ENCODE measurements around the gene SLC2A13.
A peak's percentile ranks its signal among the peaks of the same experiment; 100 is the strongest.
"Not testable (repeated sequence)": the region's sequence is repeated elsewhere in the genome, so short reads cannot be mapped to it uniquely, and the experiment has no call there.

Gene SLC2A13

DNA sequence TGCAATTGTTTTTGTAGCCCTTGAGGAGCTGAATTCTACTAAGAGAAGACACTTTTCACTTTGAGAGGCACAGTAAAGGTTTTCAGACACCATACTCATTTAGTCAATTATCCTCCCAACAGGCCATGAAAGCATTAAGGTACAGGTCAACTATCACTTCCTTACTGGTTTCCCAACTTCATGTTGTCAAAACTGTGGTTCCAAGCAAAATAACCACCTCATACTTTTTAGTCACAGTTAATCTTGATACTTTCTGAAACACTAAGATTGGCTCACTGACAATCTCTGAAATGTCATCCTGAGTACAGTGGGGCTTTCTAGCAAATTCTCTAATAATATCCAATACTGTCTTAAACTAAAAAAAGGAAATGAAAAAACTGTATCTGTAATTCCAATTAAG lies 71.7 kb downstream of the SLC2A13 start:
- no peak for DNase-seq

DNA sequence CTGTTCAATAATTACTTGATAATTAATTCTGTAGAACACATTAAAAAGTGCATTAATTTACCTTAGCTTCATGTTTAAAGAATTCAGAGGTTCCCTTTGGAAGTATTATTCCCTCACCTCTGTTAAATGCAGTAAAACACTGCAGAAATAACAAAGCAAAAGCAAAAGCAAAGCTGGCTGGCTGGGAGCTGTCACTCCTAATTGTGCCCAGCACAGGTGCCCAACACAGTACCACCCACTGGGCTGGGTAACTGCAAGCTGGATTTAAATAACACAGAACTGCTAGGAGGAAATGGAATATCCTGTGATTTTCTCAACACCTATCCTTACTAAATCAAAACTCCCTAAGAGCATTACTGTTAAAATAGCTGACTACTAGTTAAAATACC lies 72.6 kb downstream of the SLC2A13 start:
- DNase-seq, result peak; percentile 28

DNA sequence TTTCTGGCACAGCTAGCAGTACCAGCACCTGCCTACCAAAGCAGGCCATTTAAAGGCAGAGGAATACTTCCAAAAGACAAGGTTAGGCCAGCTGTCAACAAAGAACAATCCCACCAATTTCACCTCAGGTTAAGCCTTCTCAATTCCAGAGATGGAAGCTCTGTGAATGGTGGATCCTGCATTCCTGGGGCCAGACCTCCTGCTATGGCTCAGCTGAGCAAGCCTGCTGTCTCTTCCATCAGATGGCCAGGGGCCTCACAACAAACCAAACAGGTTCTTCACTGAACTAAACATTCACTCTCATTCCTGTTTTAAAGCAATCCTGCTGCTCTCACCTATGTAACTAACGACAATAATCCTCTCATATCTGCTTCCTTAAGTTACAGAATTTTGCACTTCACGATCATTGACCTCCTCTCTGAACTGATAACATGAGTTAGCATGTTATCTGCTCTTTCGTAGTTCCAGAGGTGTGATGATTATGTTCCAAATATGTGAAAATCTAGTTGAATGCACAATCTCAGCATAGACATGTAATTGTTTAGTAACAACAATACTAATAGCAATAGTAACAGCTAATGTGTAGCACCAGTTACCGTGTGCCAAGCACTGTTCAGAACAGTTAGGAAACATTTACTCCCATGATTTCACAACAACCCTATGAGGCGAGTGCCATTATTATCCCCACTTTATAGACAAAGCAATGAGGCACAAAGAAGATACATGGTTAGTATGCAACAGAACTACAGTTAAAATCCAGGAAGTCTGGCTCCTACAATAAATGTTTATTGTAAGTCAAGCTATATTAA lies 73.2 kb downstream of the SLC2A13 start:
- DNase-seq, result no peak

DNA sequence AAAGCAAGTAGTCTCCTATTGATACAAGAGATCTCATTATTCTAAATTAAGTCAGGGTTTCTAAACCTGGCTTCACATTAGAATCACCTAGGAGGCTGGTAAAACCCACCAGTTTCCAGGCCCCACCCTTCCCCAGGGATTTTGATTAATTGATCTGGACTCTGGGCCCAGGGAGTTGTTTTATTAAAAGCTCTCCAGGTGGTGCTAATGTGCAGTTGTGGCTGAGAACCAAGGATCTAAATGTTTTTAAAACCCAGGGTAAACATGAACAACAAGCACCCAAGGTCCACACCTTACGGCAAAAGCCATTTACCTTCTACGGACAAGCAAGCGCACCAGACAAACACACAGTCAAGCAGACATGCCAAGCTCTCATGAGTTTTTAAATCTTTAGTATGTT lies 73.9 kb downstream of the SLC2A13 start:
- no peak for DNase-seq

DNA sequence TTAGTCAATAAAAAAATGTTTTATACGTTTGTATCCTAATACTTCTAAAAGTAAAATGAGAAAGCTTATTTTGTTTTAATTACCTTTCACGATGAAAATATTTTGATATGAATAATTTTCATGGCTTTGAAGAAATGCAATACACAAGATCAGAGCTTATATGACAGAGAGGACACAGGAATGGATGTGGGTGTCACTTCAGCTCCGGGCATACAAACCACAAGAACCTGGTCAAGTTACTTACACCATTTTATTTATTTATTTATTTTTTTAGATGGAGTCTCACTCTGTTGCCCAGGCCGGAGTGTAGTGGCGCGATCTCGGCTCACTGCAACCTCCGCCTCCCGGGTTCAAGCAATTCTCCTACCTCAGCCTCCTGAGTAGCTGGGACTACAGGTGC lies 74.9 kb downstream of the SLC2A13 start:
- not testable (repeated sequence) for DNase-seq

DNA sequence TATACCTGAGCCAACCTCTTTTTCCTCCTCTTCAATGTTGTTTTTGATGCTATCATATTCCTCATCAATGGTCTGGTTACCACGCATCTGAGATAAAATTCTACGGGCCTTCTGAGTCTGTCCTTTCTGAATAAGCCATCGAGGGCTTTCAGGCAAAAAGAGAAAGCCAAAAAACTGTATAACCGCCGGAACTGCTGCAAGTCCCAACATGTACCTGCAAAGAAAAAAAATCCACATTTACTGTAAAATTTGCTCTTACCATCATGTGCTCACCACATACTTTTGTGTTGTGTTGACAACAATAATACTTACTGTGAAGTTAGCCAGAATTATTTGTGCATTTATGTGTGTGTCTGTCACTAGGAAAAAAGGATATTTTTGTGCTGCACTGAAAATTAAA lies 77.6 kb downstream of the SLC2A13 start:
- DNase-seq, result no peak

DNA sequence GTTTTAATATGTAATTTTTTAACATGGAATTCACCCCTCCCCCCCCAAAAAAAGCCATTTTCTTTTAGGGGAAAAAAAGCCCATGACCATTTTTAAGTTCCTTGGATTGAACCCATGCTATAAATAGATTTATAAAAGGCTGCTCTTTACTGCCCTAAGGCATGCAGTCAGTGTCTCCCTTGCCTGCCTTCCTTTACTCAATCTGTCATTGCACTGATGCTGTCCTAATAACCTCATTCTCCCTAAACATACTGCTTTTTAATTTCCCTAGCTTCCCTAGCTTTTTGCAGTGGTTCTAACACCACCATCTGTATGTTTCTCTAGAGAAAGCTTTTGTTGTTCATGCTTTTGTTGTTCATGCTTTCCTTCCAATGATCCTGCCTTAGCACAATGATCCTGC lies 83.0 kb downstream of the SLC2A13 start:
- no peak for DNase-seq

DNA sequence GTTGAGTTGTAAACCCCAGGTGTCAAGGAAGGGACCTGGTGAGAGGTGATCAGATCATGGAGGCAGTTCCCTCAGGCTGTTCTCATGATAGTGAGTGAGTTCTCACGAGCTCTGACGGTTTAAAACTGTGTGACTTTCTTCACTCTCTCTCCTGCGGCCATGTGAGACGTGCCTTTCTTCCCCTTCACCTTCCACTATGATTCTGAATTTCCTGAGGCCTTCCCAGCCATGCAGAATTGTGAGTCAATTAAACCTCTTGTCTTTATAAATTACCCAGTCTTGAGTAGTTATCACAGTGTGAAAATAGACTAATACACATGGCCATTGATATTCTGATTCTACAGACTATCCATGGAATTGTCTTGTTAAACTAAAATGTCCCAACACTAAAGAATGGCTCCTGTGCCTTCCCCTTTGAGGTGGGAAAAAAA lies 85.6 kb downstream of the SLC2A13 start:
- no peak for DNase-seq

DNA sequence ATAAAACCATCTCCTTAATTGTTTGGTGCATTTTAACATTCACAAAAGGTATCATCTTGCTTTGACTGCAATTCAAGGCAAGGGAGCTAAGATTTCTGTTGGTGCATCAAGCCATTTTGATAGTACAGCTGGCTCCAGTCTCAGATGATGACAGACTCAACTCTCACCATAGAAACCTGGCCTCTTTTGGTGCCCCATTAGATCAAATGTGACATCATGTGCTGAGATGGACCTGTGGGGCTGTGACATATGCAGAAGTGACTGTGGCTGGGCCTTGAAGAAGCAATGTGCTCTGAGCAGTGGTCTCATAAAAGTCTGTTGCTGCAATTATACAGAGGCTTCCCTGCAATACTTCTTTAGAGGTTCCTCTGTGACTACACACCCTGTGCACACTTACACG lies 88.4 kb downstream of the SLC2A13 start:
- DNase-seq, result no peak

DNA sequence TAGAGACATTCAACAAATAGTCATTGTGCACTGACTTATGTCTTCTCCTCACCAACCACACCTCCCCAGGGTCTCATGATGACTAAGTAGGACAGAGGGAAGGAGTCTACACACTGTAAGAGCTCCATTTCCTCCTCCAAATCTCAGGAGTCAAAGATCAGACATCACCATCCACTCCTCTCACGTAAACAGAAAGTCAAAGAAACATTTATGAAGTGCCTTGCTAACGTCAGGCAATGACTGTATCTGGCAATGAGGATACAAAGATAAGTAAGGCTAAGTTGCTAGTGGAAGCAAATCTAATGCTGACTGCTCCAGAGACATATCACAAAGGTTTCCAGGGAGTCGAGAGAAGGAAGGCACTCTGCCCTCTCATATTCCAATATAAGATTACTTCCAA lies 88.9 kb downstream of the SLC2A13 start:
- no peak for DNase-seq

DNA sequence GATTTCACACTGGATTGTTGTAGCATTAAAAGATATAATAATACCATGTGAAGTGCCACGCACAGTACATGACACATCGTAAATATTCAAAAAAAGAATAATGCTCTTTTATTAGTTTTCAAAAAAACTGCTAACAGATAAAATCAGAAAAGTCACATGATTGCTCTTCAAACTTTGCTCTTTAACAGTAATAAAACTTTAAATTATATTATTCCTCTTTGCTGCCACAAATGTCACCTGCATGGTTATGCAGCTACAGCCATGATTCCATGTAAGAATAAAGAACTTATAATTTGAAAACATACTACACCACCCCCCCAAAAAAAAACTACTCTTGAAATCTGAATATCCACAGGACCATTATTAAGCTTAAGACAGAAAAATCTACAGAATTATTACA lies 90.0 kb downstream of the SLC2A13 start:
- DNase-seq, result no peak

DNA sequence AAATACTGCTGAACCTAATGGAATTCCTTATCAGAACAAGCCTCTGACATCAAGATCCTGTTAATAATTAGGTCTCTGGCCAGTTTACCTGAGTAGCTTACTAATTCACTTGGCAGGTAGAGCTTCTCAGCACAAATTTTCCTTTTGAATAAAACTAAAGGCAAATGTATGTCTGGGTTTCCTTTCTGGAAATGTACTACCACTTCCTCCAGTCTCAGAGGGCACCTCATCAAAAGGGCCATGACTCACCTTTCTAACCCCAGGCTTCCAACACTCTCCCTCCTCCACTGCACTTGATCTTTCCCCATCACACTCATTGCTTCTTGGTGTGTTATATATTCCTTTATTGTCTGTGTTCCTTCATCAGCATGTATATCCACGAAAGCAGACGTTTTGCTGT lies 90.5 kb downstream of the SLC2A13 start:
- no peak for DNase-seq

DNA sequence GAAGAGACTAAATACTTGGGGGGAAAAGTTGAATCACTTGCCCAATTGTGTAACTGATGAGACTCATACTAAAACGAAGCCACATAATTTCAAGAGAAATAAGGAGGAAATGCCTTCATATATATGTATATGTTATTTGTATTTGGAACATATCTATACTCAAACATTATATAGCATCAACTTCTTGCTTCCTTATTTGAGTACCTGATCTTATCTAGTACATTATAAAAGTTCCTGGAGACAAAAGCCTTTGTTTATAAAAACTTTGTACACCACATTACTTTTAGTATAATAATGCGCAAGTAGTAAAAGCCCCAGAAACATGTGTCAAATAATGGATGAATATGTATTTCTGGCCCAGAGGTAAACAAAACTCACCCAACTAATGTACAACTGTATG lies 92.0 kb downstream of the SLC2A13 start:
- no peak for DNase-seq

DNA sequence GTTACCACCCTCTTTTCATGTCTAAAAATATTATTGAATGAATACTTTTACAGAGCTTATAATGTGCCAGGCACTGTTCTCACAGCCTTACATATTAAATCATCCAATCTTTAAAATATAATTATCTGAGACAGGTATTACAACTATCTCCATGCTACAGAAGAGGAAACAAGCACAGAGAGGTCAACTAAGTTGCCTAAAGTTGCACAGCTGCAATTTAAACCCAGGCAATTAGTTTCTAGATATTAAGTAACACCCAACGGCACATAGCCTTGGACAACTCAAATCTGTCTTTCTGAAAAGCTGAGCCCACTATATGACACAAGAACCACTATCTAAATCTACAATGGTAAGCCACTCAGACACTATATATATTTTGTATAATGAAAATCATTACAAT lies 92.6 kb downstream of the SLC2A13 start:
- DNase-seq, result no peak

DNA sequence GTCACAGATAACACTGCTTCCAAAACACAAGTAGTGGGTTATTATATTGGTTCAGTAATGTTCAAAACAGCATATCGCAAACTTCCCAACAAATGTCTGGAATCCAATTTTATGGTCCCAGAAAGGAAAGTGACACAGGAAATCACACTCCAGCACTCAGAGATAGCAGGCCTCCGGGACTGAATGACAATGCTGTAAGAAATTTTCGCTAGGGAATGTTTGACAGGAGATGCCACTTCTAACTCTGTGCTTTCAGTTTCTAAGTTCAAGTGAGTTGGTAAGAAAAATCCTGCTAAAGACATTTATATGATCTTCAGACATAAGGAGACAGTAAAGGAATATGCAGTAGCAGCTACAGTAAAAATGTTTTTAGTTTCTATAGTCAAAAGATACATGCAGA lies 93.2 kb downstream of the SLC2A13 start:
- no peak for DNase-seq

DNA sequence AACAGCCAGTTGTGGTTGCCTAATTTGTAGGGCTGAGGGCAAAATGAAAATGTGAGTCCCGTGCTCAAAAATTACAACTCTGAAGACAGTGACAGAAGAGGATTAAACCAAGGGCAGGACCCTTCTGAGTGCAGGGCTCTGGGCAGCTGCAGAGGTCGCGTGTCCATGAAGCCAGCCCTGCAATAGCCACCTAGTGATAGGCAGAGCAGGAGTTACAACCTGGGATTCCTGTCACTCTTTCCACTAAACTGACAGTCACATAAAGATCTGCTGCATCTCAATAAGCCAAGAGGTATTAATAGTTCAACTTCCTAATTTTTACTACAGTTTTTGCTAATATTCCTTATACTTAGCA lies 94.1 kb downstream of the SLC2A13 start:
- DNase-seq, result no peak

DNA sequence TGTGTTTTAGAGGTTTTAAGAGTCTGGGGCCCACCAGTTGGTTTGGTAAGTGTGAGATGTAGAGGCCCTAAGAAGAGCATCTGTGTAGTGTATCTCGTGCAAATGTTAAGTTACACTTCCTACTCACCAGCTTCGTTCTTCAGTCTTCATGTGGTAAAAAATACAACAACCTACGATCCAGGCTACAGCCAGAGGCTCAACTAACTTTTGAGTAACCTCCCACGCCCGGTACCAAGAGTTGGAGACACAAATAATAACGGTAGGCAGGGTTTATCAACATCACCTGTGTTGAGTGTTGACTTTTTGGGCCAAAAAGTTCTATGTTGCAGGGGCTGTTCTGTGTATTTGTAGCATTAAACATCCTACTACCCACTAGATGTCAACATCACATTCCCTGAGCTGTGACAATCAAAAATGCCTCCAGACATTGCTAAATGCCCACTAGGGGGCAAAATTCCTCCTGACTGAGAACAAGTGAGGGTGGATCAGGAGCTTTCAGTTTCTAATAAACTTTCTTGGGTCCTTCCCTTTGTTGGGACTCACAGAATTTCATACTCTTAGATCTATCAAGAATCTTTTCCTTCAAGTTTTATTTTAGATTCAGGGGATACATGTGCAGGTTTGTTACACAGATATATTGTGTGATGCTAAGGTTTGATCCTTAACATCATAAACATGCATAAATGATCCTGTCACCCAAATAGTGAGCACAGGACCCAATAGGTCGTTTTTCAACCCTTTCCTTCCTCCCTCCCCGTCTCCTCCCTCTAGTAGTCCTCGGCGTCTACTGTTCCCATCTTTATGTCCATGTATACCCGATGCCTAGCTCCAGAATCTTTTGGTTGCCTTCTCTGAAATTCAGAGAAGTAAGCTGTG lies 94.7 kb downstream of the SLC2A13 start:
- DNase-seq, result peak; percentile 85

DNA sequence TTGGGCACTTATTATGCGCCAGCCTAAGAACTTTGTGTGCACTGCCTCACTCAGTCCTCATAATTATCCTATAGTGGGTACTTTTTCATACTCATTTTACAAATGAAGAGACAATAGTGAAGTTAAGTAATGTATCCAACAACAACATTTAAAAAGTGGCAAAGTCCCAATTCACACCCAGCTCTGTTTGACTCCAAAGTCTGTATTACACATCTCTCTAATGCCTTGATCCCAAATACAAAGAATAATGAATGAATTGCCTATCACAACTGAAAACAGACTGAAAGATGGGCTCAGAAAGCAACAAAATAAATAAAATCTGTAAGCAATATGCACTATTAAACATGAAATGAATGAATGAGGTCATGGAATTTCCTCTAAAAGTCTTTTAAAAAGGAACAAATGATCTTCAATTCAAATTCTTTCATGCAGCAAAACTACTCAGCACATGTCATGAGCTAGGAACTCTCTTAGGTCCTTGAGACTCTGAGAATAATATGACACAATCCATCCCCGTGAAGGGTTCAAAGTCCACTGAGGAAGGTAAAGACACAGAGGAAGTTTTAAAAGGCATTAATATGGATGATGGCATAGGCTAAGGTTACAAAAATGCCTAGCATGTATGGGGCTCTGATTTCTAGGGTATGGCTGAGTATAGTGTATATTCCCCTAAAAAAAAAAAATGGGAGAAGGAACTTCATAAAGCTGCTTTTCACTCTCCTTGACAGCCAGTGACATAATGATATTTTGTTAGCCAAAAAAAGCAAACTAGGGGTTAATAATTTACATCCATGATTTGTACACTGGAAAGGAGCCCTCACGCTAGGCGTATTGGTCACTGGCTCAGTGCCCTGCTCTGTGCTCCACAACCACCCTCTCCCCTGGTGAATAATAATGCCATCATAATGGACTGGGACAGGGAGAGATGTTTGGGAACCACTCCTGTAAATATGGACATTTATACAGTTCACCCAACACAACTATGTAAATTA lies 103.4 kb downstream of the SLC2A13 start:
- no peak for DNase-seq

DNA sequence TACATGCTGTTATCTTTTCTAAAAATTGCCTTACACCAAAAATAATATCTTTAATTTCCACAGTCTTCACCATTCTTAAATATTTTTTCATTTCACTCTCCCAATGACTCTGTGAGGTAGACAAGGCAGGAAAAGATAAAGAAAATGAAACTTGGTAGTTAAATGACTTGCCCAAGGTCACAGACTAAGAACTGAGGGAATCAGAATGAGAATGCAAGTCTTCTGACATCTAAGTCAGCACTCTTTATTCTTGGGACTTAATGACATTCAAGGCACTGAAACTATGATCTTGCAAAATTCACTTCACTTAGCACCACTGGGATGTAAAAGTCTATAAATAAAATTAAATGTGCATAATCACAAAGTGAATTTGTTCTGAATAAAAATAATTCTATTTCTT lies 104.5 kb downstream of the SLC2A13 start:
- DNase-seq, result peak; percentile 43

DNA sequence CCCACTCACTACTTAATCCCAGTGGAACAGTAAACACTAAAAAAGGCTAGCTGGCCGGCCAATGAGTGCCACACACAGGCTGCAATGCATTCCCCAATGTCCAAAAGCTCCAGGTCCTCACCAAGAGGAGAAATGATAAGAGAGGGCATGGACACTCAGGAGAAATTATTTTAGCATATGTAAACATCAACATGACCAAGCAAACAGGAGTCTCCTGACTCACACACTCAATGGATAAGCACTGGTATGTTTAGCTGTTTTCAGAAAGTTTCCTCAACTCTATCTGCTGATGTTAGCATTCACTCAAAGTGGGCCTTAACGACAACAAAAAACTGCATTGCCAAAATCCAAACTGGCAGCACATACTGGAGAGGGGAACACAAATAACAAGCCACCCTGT lies 105.0 kb downstream of the SLC2A13 start:
- peak; percentile 29 for DNase-seq

DNA sequence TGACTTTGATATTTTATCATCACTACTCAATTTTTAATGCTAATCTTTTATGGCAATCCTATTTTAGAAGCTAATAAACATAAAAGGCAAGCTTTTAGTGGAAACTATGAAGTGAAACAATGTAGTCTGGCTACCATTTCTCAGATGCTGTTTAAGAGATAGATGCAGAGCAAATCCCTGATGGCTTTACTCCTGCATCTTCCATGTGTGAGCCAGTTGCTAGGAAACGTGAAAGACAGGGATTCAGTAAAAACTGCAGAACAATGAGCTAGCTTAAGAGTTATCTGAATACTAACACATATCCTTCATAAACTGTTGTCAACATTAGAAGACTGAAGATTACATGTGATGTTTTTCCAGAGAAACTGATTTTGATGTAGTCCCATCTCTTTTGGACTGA lies 112.6 kb downstream of the SLC2A13 start:
- no peak for DNase-seq

DNA sequence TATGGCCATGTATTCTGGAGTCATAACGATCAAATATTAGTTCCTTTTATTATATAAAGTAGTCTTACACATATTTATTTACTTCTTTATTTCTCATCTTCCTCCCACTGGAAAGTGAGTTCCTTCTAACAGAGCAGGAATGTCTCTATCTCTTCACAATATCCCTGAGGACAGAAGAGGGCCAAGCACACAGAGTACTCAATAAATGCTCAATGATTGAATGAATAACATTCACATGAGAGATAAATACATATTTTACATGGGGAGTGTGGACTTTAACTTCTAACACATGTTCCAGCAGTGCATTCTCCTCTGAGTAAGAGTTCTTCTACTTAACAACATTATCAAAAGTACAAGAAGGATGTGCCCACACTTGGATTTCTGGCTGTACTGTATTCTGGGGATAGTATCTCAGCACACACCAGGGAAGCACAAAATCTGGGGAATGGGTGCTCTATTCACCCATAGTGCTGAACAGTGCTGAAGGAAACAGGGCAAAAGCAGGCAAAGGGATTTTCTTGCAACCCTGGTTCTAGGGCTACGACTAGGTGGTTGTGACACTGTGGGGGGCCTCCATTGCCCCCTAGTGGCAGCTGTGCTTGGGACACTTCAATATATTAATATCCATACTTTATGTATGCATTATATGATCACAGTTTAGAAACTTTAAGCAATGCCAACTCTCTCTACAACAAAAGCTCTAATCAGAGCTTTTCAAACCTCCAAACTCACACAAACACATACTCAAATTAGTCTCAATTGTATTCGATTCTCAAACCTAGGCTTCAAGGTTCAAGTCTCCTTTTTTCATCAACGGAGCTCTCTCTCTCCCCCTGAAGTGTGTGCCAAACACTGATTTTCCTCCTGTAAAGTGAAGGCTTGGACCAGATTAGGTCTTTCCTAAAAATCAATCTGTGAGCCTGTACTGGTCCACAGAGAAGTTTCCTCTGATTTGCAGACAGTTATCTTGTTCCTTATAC lies 115.5 kb downstream of the SLC2A13 start:
- DNase-seq, result peak; percentile 60

All from RPMI8226 (cell line).